Prostate gland (tissue), 2 donors: ENCODE results near the gene SAMD13.

Source experiments
- POLR2A ChIP-seq: fragments of 450-650 bp; IDR thresholded peaks from one replicate; pipeline ENCODE4 v1.6.1; 2016; ENCODE audit warnings: antibody characterized with exemption, mild to moderate bottlenecking
- TF ChIP-seq, protein P1 (sequence below), 4 experiments: fragments of 200-600 bp in 2 of 4; fragments of 450-650 bp in 2 of 4; sonication (generic) in 2 of 4; IDR thresholded peaks; 1 replicate in 3 of 4; 2 replicates in 1 of 4; pipeline ENCODE4 v1.5.1; 2016 to 2019; ENCODE audit warnings: antibody characterized with exemption in 4 of 4, mild to moderate bottlenecking in 2 of 4, moderate library complexity in 2 of 4

DNA sequence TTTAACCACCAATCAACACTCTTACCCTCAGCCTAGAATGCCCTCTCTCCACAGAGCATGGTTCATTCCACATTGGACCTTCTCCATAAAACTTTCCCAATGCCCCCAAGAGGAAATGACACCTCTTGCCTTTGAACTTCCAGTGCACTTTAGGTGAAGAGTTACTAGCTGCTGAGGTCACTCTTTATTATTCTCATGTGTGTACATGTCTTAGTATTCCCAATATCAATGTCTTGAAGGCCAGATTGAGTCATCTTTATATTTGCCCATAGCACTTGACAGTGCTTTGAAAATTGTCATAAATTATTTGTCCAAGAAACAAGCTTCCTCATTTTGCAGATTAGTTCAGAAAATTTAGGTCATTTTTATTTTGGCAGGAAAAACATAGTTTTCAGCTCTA is 88.7 kb downstream of the SAMD13 start:
- TF ChIP-seq, protein P1, sequence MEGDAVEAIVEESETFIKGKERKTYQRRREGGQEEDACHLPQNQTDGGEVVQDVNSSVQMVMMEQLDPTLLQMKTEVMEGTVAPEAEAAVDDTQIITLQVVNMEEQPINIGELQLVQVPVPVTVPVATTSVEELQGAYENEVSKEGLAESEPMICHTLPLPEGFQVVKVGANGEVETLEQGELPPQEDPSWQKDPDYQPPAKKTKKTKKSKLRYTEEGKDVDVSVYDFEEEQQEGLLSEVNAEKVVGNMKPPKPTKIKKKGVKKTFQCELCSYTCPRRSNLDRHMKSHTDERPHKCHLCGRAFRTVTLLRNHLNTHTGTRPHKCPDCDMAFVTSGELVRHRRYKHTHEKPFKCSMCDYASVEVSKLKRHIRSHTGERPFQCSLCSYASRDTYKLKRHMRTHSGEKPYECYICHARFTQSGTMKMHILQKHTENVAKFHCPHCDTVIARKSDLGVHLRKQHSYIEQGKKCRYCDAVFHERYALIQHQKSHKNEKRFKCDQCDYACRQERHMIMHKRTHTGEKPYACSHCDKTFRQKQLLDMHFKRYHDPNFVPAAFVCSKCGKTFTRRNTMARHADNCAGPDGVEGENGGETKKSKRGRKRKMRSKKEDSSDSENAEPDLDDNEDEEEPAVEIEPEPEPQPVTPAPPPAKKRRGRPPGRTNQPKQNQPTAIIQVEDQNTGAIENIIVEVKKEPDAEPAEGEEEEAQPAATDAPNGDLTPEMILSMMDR (IDR thresholded peaks at IDR 0.05), result no peak
- no peak for TF ChIP-seq POLR2A
